ENCODE data around the gene OAS1.

Gene OAS1

DNA sequence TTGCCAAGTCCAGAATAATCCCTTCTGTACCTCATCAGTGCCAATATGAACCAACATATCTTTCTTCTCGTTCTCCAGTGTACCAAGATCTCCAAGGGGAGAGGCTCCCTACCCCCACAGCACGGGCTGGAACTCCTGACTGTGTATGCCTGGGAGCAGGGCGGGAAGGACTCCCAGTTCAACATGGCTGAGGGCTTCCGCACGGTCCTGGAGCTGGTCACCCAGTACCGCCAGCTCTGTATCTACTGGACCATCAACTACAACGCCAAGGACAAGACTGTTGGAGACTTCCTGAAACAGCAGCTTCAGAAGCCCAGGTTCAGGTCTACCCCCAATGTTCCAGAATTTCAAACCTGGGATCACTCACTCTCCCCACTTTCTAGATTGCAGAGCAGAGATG, 61.1 kb downstream of the OAS1 start:
- TF ChIP-seq CTCF (IDR thresholded peaks at IDR 0.05): no peak
- no peak overlapping the region for H3K27ac ChIP-seq

All from 22Rv1 (cell line).